DND-41 (cell line): ENCODE results near the gene GSN.

Experiments used
- EZH2 ChIP-seq: IDR thresholded peaks from 3 replicates; pipeline ENCODE4 v1.6.1; 2012; ENCODE audit warnings: borderline replicate concordance, low read depth, mild to moderate bottlenecking, moderate library complexity, low read length, inconsistent platforms; ENCODE audit not compliant: severe bottlenecking
- TF ChIP-seq, protein P1 (sequence below): IDR thresholded peaks from 2 replicates; pipeline ENCODE4 v1.5.1; 2012; ENCODE audit warnings: borderline replicate concordance, low read length, moderate library complexity, mild to moderate bottlenecking; ENCODE audit not compliant: poor library complexity, severe bottlenecking; ENCODE audit errors: extremely low read depth

DNA sequence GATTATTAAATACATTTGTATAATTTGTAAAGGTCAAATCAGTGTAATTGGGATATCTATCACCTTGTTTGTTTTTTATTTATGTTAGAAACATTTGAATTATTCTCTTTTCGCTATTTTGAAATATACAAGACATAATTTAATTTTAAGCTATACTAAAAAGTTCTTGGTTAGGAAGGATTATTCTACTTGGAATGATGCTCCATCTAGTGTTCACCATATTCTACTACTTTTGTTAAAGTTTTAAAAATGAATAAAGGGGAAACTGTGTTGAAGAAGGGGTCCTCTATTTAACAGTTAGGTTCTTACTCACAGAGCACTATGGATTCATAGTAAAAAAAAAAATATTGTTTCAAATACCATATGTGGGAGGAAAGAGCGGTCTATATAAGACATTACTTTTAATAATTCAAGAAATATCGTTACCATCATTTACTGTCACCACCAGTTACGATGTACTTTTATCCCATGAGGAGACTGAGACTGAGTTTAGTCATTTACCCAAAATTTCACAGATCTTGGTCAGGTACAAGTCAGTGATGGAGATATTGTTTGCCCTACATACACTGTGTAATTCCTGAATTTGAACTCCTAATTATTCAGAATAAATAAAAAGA, 108.4 kb downstream of the GSN start:
- TF ChIP-seq, protein P1, sequence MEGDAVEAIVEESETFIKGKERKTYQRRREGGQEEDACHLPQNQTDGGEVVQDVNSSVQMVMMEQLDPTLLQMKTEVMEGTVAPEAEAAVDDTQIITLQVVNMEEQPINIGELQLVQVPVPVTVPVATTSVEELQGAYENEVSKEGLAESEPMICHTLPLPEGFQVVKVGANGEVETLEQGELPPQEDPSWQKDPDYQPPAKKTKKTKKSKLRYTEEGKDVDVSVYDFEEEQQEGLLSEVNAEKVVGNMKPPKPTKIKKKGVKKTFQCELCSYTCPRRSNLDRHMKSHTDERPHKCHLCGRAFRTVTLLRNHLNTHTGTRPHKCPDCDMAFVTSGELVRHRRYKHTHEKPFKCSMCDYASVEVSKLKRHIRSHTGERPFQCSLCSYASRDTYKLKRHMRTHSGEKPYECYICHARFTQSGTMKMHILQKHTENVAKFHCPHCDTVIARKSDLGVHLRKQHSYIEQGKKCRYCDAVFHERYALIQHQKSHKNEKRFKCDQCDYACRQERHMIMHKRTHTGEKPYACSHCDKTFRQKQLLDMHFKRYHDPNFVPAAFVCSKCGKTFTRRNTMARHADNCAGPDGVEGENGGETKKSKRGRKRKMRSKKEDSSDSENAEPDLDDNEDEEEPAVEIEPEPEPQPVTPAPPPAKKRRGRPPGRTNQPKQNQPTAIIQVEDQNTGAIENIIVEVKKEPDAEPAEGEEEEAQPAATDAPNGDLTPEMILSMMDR, result no peak
- no peak for TF ChIP-seq EZH2
